Measurements from ENCODE around the gene PLXNC1.

The PLXNC1 gene

GRCh38 chr12:94133964-94134795 is 14.2 kb upstream of the PLXNC1 start:
- DNase-seq (ENCODE audit: low read depth in 2 of 2) = peak in 1 of 2 donors; percentile 30

- no peak for DNase-seq (ENCODE audit: low read depth in 2 of 2)
Measured at GRCh38 chr12:94135896-94136295, 12.5 kb upstream of the PLXNC1 start.

- DNase-seq (ENCODE audit: low read depth in 2 of 2) = no peak
Measured at GRCh38 chr12:94139816-94140215, 8.6 kb upstream of the PLXNC1 start.

DNA sequence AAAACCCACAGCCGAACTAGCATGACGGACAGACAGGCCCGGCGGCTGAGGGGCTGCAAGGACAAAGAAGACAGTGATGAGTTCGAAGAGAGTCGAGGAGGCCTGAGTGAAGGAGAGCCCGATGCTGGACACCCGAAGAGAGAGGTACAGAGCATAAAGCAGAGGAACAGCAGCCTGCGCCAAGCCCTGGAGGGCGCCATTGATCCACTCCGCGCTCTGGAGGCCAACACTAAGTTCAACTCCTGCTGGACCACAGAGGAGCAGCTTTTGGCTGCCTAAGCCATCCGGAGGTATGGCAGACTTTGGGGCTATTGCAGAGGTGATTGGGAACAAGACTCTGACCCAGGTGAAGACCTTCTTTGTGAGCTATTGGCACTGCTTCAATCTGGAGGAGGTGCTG is 7.8 kb upstream of the PLXNC1 start:
- DNase-seq (ENCODE audit: low read depth in 2 of 2) = peak in 1 of 2 donors; percentile 48

- no peak for DNase-seq (ENCODE audit: low read depth in 2 of 2)
Measured at GRCh38 chr12:94141004-94141764, 7.2 kb upstream of the PLXNC1 start.

- no peak for DNase-seq (ENCODE audit: low read depth in 2 of 2)
Measured at GRCh38 chr12:94141892-94142291, 6.5 kb upstream of the PLXNC1 start.

DNA sequence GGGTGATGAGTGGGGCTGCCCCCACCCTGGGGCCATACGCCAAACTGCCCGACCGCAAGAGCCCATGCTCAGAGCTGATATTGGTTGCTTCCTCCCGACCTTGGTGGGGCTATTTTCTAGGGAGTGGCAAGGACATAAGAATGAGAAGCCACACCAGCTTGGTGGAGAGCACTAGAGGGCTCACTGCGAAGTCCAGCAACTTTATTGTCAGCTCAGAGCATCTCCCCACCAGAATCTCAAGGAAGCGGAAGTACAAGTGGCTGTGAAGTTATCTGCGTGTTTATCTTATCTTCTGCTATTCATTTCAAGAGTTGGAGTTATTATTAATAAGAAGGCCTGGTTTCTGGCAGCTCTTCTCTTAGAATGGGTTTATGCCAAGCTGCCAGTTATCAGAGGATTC is 4.9 kb upstream of the PLXNC1 start:
- DNase-seq (ENCODE audit: low read depth in 2 of 2) = no peak

DNA sequence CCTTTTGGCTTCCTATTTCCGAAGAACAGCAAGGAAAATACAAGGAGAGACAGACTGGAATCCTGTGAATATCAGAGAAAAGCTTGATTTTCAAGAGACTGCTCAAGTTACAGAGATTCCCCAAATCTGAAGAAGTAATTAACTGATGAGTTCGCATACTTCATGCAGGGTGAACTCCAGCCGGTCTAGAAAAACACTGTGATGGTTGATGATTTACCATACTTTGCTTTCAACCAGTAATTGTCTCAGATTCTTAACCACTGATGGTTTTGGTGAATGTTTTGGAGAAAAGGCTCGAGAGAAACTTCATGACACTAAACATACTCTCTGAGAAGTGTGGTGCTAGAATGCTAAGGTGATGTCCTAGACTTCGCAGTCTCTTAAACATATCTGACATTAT is 4.4 kb upstream of the PLXNC1 start:
- DNase-seq (ENCODE audit: low read depth in 2 of 2) = no peak

DNA sequence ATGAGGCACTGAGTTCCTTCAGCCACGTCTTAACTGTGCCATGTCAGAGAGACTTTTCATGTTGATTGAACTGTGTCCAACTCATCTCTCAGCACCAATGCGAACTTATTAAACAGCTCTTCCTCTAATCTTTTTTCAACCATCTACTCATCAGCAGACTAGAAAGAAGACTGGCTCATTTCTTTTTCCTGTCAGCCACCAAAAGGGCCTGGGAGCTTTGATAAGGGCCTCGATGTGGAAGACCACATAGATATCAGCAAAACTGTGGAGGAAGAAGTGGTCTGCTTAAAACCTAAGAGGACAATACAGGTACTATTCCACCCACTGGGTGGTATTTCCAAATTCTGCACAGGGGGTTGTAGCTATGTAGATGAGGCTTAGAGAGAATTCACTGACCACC is 3.6 kb upstream of the PLXNC1 start:
- DNase-seq (ENCODE audit: low read depth in 2 of 2) = no peak

- DNase-seq (ENCODE audit: low read depth in 2 of 2) = no peak
Measured at GRCh38 chr12:94145191-94145983, 3.0 kb upstream of the PLXNC1 start.

- DNase-seq (ENCODE audit: low read depth in 2 of 2) = no peak
Measured at GRCh38 chr12:94146166-94146936, 2.0 kb upstream of the PLXNC1 start.

DNA sequence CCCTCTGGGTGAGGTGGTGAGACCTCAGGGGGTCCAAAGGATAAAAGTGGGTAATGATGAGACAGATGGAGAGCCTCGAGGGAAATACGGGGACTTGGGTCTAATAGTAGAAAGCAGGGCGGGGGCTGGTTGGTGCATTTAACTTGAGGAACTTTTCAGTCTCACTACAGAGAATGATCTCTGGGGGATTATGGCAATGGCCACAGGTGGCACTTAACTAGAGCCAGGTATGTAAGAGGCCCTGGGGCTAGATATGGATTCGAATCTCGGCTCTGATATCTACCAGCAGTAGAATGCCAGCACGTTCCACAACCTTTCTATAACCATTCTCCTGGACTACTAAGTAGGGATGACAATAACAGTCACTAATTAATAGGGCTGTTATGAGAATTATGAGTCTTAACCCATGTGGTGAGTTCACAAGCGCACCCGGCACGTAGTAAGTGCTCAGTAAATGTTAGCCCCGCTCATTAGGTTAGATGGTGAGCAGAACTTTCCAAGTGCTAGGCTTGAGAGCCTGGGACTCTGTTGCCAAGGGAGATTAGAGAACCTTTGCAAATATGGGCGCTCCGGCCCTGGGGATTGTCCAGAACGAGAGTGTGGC is 888 bp upstream of the PLXNC1 start:
- no peak for DNase-seq (ENCODE audit: low read depth in 2 of 2)

GRCh38 chr12:94148739-94149118 is 352 bp downstream of the PLXNC1 start:
- DNase-seq (ENCODE audit: low read depth in 2 of 2) = no peak

DNA sequence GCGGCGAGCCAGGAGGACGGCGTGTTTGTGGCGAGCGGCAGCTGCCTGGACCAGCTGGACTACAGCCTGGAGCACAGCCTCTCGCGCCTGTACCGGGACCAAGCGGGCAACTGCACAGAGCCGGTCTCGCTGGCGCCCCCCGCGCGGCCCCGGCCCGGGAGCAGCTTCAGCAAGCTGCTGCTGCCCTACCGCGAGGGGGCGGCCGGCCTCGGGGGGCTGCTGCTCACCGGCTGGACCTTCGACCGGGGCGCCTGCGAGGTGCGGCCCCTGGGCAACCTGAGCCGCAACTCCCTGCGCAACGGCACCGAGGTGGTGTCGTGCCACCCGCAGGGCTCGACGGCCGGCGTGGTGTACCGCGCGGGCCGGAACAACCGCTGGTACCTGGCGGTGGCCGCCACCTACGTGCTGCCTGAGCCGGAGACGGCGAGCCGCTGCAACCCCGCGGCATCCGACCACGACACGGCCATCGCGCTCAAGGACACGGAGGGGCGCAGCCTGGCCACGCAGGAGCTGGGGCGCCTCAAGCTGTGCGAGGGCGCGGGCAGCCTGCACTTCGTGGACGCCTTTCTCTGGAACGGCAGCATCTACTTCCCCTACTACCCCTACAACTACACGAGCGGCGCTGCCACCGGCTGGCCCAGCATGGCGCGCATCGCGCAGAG is 873 bp downstream of the PLXNC1 start:
- DNase-seq (ENCODE audit: low read depth in 2 of 2) = peak in 1 of 2 donors; percentile 43

GRCh38 chr12:94149781-94150239 is 1.4 kb downstream of the PLXNC1 start:
- peak in 1 of 2 donors; percentile 17 for DNase-seq (ENCODE audit: low read depth in 2 of 2)

- DNase-seq (ENCODE audit: low read depth in 2 of 2) = peak in 1 of 2 donors; percentile 23
Measured at GRCh38 chr12:94150240-94151121, 2.1 kb downstream of the PLXNC1 start.

- DNase-seq (ENCODE audit: low read depth in 2 of 2) = no peak
Measured at GRCh38 chr12:94151582-94151981, 3.2 kb downstream of the PLXNC1 start.

DNA sequence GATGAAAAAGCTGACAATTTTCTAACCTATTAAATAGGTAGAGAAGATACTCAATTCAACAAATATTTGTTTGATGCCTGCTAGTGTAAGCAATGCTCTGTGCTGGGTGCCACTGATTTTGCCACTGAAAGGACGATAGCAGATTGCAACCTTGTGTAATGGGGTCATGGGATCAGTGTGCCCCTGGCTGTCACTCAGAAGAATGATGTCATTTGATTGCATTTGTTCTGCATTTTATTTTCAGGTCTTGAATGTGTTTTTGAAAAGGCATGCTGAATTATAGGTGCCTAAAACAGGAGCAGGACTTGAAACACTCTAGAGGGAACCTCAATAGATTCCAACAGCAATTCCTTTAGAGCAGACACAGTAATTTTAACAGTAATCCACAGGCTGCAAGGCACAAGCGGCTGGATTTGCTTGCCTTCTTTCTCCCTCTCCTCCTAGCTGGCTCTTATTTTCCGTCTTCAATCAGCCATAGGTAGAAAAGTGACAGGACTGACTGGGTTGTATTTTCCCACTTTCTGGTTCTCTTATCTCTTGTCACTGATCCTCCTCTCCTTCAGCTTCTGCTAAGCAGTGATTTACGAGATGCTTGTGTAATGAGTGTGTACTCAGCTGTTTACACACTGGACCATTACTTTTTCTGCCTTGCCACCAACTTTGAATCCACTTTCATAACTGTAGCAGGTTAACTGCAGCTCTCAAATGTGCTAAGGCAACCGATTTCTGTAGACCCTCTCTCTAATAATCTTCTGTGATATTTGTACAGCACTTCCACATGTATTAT is 4.1 kb downstream of the PLXNC1 start:
- no peak for DNase-seq (ENCODE audit: low read depth in 2 of 2)

GRCh38 chr12:94157181-94157580 is 8.8 kb downstream of the PLXNC1 start:
- DNase-seq (ENCODE audit: low read depth in 2 of 2) = no peak

Measured in stimulated activated CD4-positive, alpha-beta T cell treated with anti-CD3 and anti-CD28 coated beads, Interleukin-1b, Interleukin-23, amount 100 ng/mL, for 4 hours (primary cell).